ENCODE measurements around the gene ACTN4.

Gene ACTN4

DNA sequence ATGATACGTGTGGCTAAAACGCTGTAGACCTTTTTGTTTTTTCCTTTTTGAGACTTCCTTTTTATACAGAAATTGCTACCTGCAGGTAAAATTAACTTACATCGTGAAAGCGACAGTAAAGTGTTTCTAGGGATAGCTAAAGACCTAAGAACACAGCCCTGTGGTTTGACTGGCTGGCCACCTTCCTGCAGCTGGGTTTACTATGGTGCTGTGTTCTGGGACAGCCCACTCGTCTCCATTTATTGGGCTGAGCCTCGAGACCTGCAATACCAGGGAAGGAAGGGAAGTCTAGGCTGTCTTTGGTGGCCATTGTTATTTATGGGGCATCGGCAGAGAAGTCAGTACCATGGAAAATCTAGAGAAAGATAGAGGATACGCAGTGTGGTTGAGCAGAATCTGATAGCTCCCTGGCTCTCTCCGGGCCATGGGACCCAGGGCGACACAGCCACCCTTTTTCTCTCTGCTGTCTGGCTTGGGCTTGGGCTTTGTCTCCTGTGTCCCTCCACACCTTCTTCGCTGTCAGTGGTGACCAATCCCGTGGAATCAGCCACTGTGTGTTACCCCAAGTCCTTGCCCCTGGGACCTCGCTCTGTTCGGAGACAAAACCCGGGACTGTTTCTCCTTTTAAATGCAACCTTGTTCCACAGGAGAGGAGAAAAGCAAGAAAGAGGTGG lies 30.9 kb downstream of the ACTN4 start:
- no peak for DNase-seq

GRCh38 chr19:38678891-38679494 lies 31.5 kb downstream of the ACTN4 start:
- no peak for DNase-seq

GRCh38 chr19:38679839-38680238 lies 32.4 kb downstream of the ACTN4 start:
- DNase-seq = no peak

DNA sequence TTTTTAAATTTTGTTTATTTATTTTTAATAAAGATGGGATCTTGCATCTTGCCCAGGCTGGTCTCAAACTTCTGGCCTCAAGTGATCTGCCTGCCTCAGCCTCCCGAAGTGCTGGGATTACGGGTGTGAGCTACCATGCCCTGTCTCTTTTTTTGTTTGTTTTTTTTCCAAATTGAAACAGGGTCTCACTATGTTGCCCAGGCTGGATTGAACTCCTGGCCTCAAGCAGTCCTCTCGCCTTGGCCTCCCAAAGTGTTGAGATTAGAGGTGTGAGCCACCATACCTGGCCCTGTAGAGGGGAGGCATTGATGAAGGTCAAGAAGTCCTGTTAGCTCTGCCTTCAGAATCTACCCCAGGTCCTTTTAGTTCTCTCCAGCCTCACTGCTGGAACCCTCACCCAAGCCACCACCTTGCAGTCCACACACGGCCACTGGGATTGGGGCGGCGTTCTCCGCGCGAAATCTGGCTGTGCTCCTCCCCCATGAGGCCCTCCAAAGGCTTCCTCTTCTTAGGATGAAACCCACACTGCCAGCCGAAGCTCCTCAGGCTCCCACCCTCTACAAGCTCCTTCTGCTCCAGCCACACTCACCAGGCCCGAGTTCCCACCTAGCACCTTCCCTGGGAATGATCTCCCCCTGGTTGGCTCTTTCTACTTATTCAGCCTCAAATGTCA lies 34.9 kb downstream of the ACTN4 start:
- DNase-seq = no peak

DNA sequence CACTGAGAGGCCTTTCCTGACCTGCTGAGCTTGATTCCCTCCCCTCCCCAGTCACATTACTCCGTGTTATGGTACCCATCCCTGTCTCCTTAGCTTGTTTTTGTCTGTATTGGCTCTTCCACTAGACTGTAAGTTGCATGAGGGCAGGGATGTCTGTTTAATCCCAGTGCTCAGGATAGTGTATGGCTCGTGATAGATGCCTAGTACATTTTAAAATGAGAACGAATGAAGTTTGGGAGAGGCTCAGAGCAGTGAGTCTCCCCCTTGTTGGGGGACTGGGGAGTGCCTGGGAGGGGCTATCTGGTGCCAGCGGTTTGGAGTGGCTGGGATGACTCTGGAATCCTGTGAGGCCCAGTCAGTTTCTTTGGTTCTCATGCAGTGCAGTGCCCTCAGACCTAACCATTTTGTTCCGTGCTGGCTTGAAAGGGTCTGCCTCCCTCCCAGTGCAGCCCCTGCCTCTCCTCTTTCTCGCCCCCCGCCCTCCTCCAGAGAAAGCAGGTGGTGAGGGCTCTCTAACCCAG lies 35.5 kb downstream of the ACTN4 start:
- no peak for DNase-seq

DNA sequence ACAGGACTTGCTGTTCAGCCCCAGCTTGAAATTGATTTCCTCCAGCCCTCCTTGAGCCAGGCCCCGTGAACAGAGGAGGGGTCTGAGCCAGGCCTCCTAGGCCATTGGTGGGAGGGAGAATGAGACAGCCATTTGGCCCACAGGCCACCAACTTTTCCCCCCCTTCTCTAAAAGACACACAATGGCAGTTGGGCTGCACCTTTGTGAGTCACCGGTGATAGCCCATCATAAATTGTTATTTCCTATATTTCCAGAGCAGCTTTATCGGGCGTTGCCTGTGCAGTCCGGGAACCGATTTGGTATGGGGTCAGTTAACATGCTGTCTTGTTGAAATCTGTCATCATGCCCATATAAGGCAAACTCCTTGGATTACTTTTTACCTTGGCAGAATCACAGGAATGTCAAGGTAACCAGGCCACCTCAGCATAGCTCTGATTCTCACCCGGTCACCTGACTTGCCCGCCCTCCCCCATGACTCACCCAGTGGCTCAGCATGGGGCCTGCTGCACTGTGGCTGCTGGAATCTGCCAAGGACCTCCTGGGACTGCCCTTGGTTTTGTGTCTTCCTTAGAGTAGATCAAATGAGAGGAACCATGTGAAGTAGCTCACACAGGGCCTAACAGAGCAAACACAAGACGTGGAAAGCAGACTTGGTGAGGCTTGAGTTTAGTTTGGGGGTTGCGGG lies 36.1 kb downstream of the ACTN4 start:
- DNase-seq = peak; percentile 57

DNA sequence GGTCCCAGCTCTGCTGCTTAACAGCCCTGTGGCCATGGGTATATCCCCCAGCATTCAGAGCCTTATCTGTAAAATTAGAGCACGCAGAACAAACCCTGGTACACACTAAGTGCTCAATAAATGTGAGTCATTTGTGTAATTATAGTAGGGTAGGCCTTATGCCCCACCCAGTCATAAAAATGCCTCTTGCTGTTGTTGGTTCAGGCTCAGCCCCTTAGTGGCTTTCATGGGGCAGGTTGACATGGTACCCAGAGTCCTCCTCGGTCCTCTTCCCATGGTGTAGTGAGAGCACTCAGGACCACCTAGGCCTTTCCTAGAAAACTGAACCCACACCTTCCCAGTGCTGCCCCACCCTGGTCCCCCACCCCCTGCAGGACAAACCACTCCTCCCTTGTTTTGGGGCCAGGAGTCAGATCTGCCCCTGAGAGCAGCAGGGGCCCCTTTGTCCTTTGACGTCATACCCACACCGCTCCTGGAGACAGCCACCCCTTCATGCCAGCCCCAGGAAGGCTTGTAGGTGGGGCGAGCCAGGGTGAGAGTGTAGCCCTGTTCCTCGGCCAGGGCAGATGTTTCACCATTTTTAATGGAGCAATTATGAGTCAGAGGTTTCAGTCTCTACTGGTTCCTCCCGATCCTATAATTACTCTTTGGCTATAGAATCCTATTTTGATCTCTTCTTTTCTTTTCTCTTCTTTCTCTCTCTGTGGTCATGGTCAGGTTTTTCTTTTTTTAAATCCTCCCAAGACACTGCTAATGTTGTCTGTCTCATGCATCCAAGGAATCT lies 36.8 kb downstream of the ACTN4 start:
- no peak for DNase-seq

- DNase-seq = no peak
Measured at GRCh38 chr19:38684862-38685665, 37.6 kb downstream of the ACTN4 start.

DNA sequence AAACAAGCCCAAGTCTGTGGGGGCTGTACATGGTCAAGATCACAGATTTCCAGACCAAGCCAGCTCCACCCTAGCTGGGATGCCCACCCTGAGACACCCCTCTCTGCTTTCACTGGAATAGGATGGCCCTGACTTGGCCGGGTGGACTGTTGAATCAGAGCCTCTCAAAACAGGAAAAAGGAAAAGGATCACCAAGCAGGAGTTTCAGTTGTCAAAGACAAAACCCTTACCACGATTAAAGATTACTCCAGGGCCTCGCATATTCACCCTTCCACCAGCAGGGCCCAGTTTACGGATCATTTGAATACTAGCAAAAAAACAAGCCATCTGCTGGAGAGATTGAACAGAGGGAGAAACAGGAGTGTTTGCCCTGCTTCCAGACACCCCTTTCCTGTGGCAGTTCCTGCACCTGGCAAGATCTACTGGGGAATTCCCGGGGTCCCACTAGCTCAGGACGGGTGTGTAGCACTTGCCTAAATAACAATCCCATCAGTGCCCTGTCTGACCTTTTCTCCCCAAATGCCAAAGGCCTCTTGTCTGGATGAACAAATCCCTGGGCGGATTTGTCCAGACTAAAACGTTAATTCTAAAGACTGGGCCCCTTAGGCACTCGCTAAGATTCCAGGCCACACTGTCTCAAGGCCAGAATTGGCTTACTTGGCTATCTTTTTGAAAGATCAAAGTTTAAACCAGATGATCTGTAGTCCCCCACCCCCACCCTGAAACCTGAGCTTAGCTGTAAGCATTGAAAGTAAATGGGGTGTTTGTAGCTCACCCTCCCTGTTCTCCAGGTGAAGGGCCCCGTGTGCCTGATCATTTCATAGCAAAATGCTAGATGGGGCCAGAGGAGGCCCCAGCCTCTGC lies 38.4 kb downstream of the ACTN4 start:
- no peak for DNase-seq

GRCh38 chr19:38686530-38686888 lies 39.1 kb downstream of the ACTN4 start:
- DNase-seq = peak; percentile 46

- no peak for DNase-seq
Measured at GRCh38 chr19:38687837-38688378, 40.5 kb downstream of the ACTN4 start.

GRCh38 chr19:38690146-38690545 lies 42.7 kb downstream of the ACTN4 start:
- DNase-seq = no peak

- no peak for DNase-seq
Measured at GRCh38 chr19:38690832-38691231, 43.4 kb downstream of the ACTN4 start.

DNA sequence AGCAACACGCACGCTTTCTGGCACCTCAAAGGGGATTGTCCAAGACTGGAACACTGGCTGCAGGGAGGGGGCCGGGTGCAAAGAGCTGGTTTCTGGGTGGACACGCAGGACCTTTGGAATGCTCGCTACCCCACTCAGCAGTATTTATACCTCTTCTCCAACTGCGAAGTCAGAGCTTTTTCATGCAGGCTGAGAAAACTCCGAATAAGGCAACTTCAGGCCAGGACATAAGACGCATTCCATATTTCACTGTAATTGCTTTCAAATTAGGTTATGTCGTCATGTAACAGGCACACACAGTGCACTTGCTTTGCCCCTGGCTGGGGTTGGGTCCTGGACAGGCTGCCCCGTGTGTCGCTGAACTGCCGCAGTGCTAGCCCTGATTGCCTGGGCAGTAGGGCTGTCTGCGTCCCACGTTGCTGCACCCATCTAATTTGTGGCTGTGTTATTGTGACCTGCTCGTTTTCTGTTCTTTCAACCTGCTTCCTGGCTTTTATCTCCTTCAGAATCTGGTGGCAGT lies 44.5 kb downstream of the ACTN4 start:
- no peak for DNase-seq

GRCh38 chr19:38692458-38693379 lies 45.3 kb downstream of the ACTN4 start:
- no peak for DNase-seq

GRCh38 chr19:38693380-38694223 lies 46.2 kb downstream of the ACTN4 start:
- DNase-seq = peak; percentile 31

DNA sequence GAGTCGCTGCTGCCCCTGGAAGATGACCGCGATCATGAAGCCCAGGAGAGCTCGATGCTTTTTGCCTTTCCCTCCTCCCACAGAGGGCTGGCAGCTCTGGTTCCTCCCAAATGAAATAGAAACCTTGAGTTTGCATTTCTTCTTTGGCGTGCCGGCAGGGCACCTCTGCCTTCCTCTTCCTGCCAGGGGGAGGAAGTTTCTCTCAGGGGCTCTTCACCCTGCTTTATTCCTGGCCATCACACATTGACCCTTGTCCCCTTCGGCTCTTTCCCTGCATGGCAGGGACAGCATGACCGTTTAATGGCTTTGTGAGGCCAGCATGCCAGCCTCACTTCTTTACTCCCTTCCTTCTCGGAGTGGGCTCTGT lies 47.9 kb downstream of the ACTN4 start:
- DNase-seq = no peak
